Keratinocyte (primary cell): ENCODE measurements around the gene CHML. TPM values are rescaled to one million over a fixed set of nuclear protein-coding genes. Genes with fewer than 3 reads are reported as not detected.

Experiments used
- DNase-seq: peaks from one replicate; pipeline ENCODE4 v3.0.0-alpha.2; 2011; ENCODE audit warnings: low read depth, missing footprints, low spot score
- FAIRE-seq: peaks from 2 replicates; lab custom pipeline; 2011; peaks lifted over from hg19 to GRCh38; lab: Jason Lieb, UNC
- H2AFZ ChIP-seq: 2 replicates; pipeline ENCODE4 v1.6.0; 2012; ENCODE audit warnings: low read length, control low read depth, inconsistent platforms; ENCODE audit not compliant: control insufficient read depth
- H3K27ac ChIP-seq: 2 replicates; pipeline ENCODE4 v1.5.1; 2011; ENCODE audit warnings: low read length; ENCODE audit not compliant: control insufficient read depth, insufficient read depth
- H3K27me3 ChIP-seq: 3 replicates; pipeline ENCODE4 v1.6.0; 2011; ENCODE audit warnings: low read length; ENCODE audit not compliant: control insufficient read depth, insufficient read depth; ENCODE audit errors: extremely low read depth
- H3K36me3 ChIP-seq, 2 experiments: 2 replicates in 1 of 2; 3 replicates in 1 of 2; pipeline ENCODE4 v1.5.1; 2011; ENCODE audit warnings: low read length in 2 of 2, mild to moderate bottlenecking in 1 of 2; ENCODE audit not compliant: control insufficient read depth in 2 of 2, insufficient read depth in 2 of 2; ENCODE audit errors: extremely low read depth in 1 of 2
- H3K4me1 ChIP-seq: 3 replicates; pipeline ENCODE4 v1.5.1; 2011; ENCODE audit warnings: low read length; ENCODE audit not compliant: control insufficient read depth, insufficient read depth; ENCODE audit errors: extremely low read depth
- H3K4me2 ChIP-seq: 3 replicates; pipeline ENCODE4 v1.6.0; 2011; ENCODE audit warnings: low read depth, low read length; ENCODE audit not compliant: control insufficient read depth, insufficient read depth; ENCODE audit errors: extremely low read depth
- H3K4me3 ChIP-seq, 3 experiments: fragments of 200-600 bp in 1 of 3; sonication (generic) in 1 of 3; 2 replicates in 2 of 3; 3 replicates in 1 of 3; pipeline ENCODE4 v1.5.1; 2011 to 2016; ENCODE audit warnings: low read length in 3 of 3, mild to moderate bottlenecking in 3 of 3, control low read depth in 2 of 3, inconsistent platforms in 1 of 3, low read depth in 1 of 3, mixed read lengths in 1 of 3, mixed run types in 1 of 3, moderate library complexity in 1 of 3; ENCODE audit not compliant: control insufficient read depth in 2 of 3, insufficient read depth in 2 of 3; ENCODE audit errors: extremely low read depth in 1 of 3
- H3K79me2 ChIP-seq: 2 replicates; pipeline ENCODE4 v1.6.0; 2012; ENCODE audit warnings: low read length; ENCODE audit not compliant: control insufficient read depth, insufficient read depth
- H3K9ac ChIP-seq: 3 replicates; pipeline ENCODE4 v1.6.0; 2011; ENCODE audit warnings: low read length; ENCODE audit not compliant: control insufficient read depth, insufficient read depth; ENCODE audit errors: extremely low read depth
- H3K9me1 ChIP-seq: 3 replicates; pipeline ENCODE4 v1.6.0; 2011; ENCODE audit warnings: low read length; ENCODE audit not compliant: control insufficient read depth, insufficient read depth; ENCODE audit errors: extremely low read depth
- H3K9me3 ChIP-seq: 2 replicates; pipeline ENCODE4 v1.5.1; 2012; ENCODE audit warnings: low read depth, low read length; ENCODE audit not compliant: control insufficient read depth
- H4K20me1 ChIP-seq: 3 replicates; pipeline ENCODE4 v1.6.0; 2011; ENCODE audit warnings: low read length; ENCODE audit not compliant: control insufficient read depth, insufficient read depth; ENCODE audit errors: extremely low read depth
- CTCF ChIP-seq, 3 experiments: IDR thresholded peaks in 1 of 3; conservative IDR thresholded peaks in 1 of 3; optimal IDR thresholded peaks in 1 of 3; 2 replicates in 2 of 3; 3 replicates in 1 of 3; pipeline versions ENCODE3 to v1.5.1; 2011; ENCODE audit warnings: low read length in 3 of 3, mild to moderate bottlenecking in 3 of 3, moderate library complexity in 2 of 3, control low read depth in 1 of 3, inconsistent platforms in 1 of 3; ENCODE audit not compliant: insufficient read depth in 2 of 3; ENCODE audit errors: extremely low read depth in 1 of 3
- EZH2 ChIP-seq: IDR thresholded peaks from one replicate; pipeline ENCODE4 v1.6.1; 2012; ENCODE audit warnings: inconsistent platforms, mild to moderate bottlenecking, low read length, moderate library complexity
- dilution Hi-C: fragments of 300-500 bp; cut with MboI; formaldehyde crosslinking; loops from one replicate; pipeline ENCODE4 v1.7.0; 2020; ENCODE audit warnings: low sequenced_read_pairs; ENCODE audit not compliant: extremely low pct_ligation_motif_present
- polyA plus RNA-seq, 5 experiments: library from polyadenylated mRNA; depleted of rRNA in 3 of 5; stranded (reverse) in 3 of 5; stranded (forward) in 1 of 5; unstranded in 1 of 5; fragments of >200 nt; gene quantifications; 1 replicate in 1 of 5; 2 replicates in 3 of 5; 3 replicates in 1 of 5; pipeline versions ENCODE4 v1.2.1 to v1.2.3, GENCODE V29; 2011 to 2012; ENCODE audit warnings: missing spikeins in 2 of 5, low read depth in 1 of 5, low replicate concordance in 1 of 5

The CHML gene
- polyA plus RNA-seq, 1 donor (not counting 4 experiments of a cell fraction or from before 2014, with no cell fraction given) = 8.3 TPM

GRCh38 chr1:241675983-241676382 is 35.8 kb upstream of the CHML start:
- TF ChIP-seq EZH2 (no peak), CTCF (optimal IDR thresholded peaks at IDR 0.05 in 1 of 3, IDR thresholded peaks at IDR 0.05 in 1 of 3, conservative IDR thresholded peaks at IDR 0.05 in 1 of 3; ENCODE audit: extremely low read depth in 1 of 3, insufficient read depth in 2 of 3, low read length in 3 of 3) (no peak)
- DNase-seq = no peak
- H2AFZ ChIP-seq = no peak overlapping the region
- H4K20me1 ChIP-seq = no peaks in the 10 kb centered on the region
- H3K4me2 ChIP-seq = no peak overlapping the region
- H3K27ac ChIP-seq = no peak overlapping the region
- H3K4me1 ChIP-seq = no peaks in the 10 kb centered on the region
- no peaks in the 10 kb centered on the region for H3K9me3 ChIP-seq
- dilution Hi-C loops = no loop called here
- no peak overlapping the region for H3K9ac ChIP-seq
- no peaks in the 10 kb centered on the region for H3K9me1 ChIP-seq
- no peak for FAIRE-seq
- H3K36me3 ChIP-seq = no peaks in the 10 kb centered on the region
- H3K4me3 ChIP-seq = no peak overlapping the region
- H3K79me2 ChIP-seq = no peaks in the 10 kb centered on the region
- no peaks in the 10 kb centered on the region for H3K27me3 ChIP-seq

GRCh38 chr1:241674805-241675384 is 34.7 kb upstream of the CHML start:
- dilution Hi-C loops = no loop called here
- no peak for DNase-seq
- H3K9me1 ChIP-seq = no peaks in the 10 kb centered on the region
- no peak overlapping the region for H3K4me3 ChIP-seq
- H3K4me2 ChIP-seq = no peak overlapping the region
- no peaks in the 10 kb centered on the region for H3K27me3 ChIP-seq
- no peak overlapping the region for H2AFZ ChIP-seq
- no peaks in the 10 kb centered on the region for H3K79me2 ChIP-seq
- no peak for FAIRE-seq
- H3K36me3 ChIP-seq = no peaks in the 10 kb centered on the region
- no peak overlapping the region for H3K9ac ChIP-seq
- H3K27ac ChIP-seq = no peak overlapping the region
- H3K4me1 ChIP-seq = no peaks in the 10 kb centered on the region
- no peaks in the 10 kb centered on the region for H3K9me3 ChIP-seq
- TF ChIP-seq EZH2 = no peak
- TF ChIP-seq CTCF (optimal IDR thresholded peaks at IDR 0.05 in 1 of 3, IDR thresholded peaks at IDR 0.05 in 1 of 3, conservative IDR thresholded peaks at IDR 0.05 in 1 of 3; ENCODE audit: extremely low read depth in 1 of 3, insufficient read depth in 2 of 3, low read length in 3 of 3) = no peak
- no peaks in the 10 kb centered on the region for H4K20me1 ChIP-seq
